Endothelial cell (in vitro differentiated cells): ENCODE measurements around the gene FAM131C. TPM values are rescaled to one million over a fixed set of nuclear protein-coding genes. Genes with fewer than 3 reads are reported as not detected.
"Not testable (repeated sequence)": the region's sequence is repeated elsewhere in the genome, so short reads cannot be mapped to it uniquely, and the experiment has no call there.

ENCODE experiments used
- DNase-seq: peaks from one replicate; pipeline ENCODE4 v3.0.0; 2021; ENCODE audit warnings: low spot score
- H3K27ac Mint-ChIP-seq: one replicate; pipeline ENCODE4 v1.8.0; 2021; ENCODE audit warnings: mixed read lengths, inconsistent platforms; ENCODE audit not compliant: unreplicated experiment
- H3K27me3 Mint-ChIP-seq: one replicate; pipeline ENCODE4 v1.8.0; 2021; ENCODE audit warnings: mild to moderate bottlenecking, moderate library complexity, mixed read lengths, inconsistent platforms; ENCODE audit not compliant: unreplicated experiment
- H3K36me3 Mint-ChIP-seq: one replicate; pipeline ENCODE4 v1.8.0; 2021; ENCODE audit warnings: mild to moderate bottlenecking, low read depth, mixed read lengths, inconsistent platforms; ENCODE audit not compliant: unreplicated experiment
- H3K4me1 Mint-ChIP-seq: one replicate; pipeline ENCODE4 v1.8.0; 2021; ENCODE audit warnings: mild to moderate bottlenecking, mixed read lengths, inconsistent platforms; ENCODE audit not compliant: unreplicated experiment
- H3K4me3 Mint-ChIP-seq: one replicate; pipeline ENCODE4 v1.8.0; 2021; ENCODE audit warnings: mild to moderate bottlenecking, mixed read lengths, inconsistent platforms; ENCODE audit not compliant: unreplicated experiment
- H3K9me3 Mint-ChIP-seq: one replicate; pipeline ENCODE4 v1.8.0; 2021; ENCODE audit warnings: mixed read lengths, inconsistent platforms; ENCODE audit not compliant: unreplicated experiment
- CTCF ChIP-seq: fragments of 200-600 bp; sonication (generic); IDR thresholded peaks from one replicate; pipeline ENCODE4 v1.5.0; 2021; ENCODE audit warnings: antibody characterized with exemption; ENCODE audit not compliant: unreplicated experiment
- total RNA-seq: library from RNA; stranded (reverse); fragmentation: NEBNext Ultra II Directional; extraction: Animal tissue kit (Norgen Biotek cat#: 25700); gene quantifications from one replicate; pipeline ENCODE4 v1.2.1, GENCODE V29; 2021; ENCODE audit not compliant: unreplicated experiment

FAM131C gene
- total RNA-seq, 1 donor from 2014 or later: 0.56 TPM

GRCh38 chr1:16042096-16042495, 31.4 kb downstream of the FAM131C start:
- no peak for TF ChIP-seq CTCF
- no peaks in the 10 kb centered on the region for H3K4me1 Mint-ChIP-seq
- DNase-seq: no peak
- no peaks in the 10 kb centered on the region for H3K9me3 Mint-ChIP-seq
- H3K4me3 Mint-ChIP-seq: no peak overlapping the region
- H3K36me3 Mint-ChIP-seq: no peaks in the 10 kb centered on the region
- no peak overlapping the region for H3K27ac Mint-ChIP-seq
- H3K27me3 Mint-ChIP-seq: peaks cover 8% of the 10 kb centered on the region

GRCh38 chr1:16041200-16041599, 32.3 kb downstream of the FAM131C start:
- Mint-ChIP-seq H3K36me3 (no peaks in the 10 kb centered on the region), H3K9me3 (no peaks in the 10 kb centered on the region), H3K27me3 (peaks cover 10% of the 10 kb centered on the region), H3K4me1 (no peaks in the 10 kb centered on the region), H3K4me3 (no peak overlapping the region), H3K27ac (no peak overlapping the region)
- no peak for TF ChIP-seq CTCF
- no peak for DNase-seq

- H3K4me1 Mint-ChIP-seq, H3K9me3 Mint-ChIP-seq, H3K27ac Mint-ChIP-seq, DNase-seq, H3K4me3 Mint-ChIP-seq, H3K36me3 Mint-ChIP-seq, H3K27me3 Mint-ChIP-seq: not testable (repeated sequence)
Measured at GRCh38 chr1:16039871-16040270, 33.6 kb downstream of the FAM131C start.

GRCh38 chr1:16038620-16038912, 34.9 kb downstream of the FAM131C start:
- no peaks in the 10 kb centered on the region for H3K9me3 Mint-ChIP-seq
- H3K27ac Mint-ChIP-seq: no peak overlapping the region

GRCh38 chr1:16036461-16036860, 37.0 kb downstream of the FAM131C start:
- not testable (repeated sequence) for H3K4me3 Mint-ChIP-seq, H3K4me1 Mint-ChIP-seq, H3K36me3 Mint-ChIP-seq, DNase-seq, H3K9me3 Mint-ChIP-seq, H3K27ac Mint-ChIP-seq, H3K27me3 Mint-ChIP-seq

More at GRCh38 chr1:16038620-16038912, 34.9 kb downstream of the FAM131C start:
- peaks cover 10% of the 10 kb centered on the region for H3K27me3 Mint-ChIP-seq
- no peak for DNase-seq
- no peaks in the 10 kb centered on the region for H3K4me1 Mint-ChIP-seq
- H3K4me3 Mint-ChIP-seq: no peak overlapping the region
- no peak for TF ChIP-seq CTCF
- no peaks in the 10 kb centered on the region for H3K36me3 Mint-ChIP-seq

GRCh38 chr1:16033103-16033632, 40.3 kb downstream of the FAM131C start:
- not testable (repeated sequence) for H3K4me3 Mint-ChIP-seq, H3K27ac Mint-ChIP-seq, H3K27me3 Mint-ChIP-seq, H3K4me1 Mint-ChIP-seq, DNase-seq, H3K36me3 Mint-ChIP-seq, H3K9me3 Mint-ChIP-seq
